Neural progenitor cell (in vitro differentiated cells): Measurements from ENCODE around the gene AFF1. TPM values are rescaled to one million over a fixed set of nuclear protein-coding genes. Genes with fewer than 3 reads are reported as not detected.

Source experiments
- DNase-seq: peaks from one replicate; pipeline ENCODE4 v3.0.0-alpha.2; 2016; ENCODE audit warnings: low spot score
- H2AFZ ChIP-seq: fragments of 200-600 bp; sonication (generic); replicated peaks from 2 replicates; pipeline ENCODE4 v1.6.1; 2016; ENCODE audit warnings: antibody characterized with exemption
- H3F3A ChIP-seq: fragments of 200-600 bp; sonication (generic); 2 replicates; pipeline ENCODE4 v1.6.1; 2016; ENCODE audit warnings: antibody characterized with exemption, low read depth
- H3K27ac ChIP-seq: fragments of 200-600 bp; sonication (generic); 2 replicates; pipeline ENCODE4 v1.5.1; 2016; ENCODE audit warnings: mild to moderate bottlenecking
- H3K27me3 ChIP-seq: fragments of 200-600 bp; sonication (generic); 2 replicates; pipeline ENCODE4 v1.6.1; 2016; ENCODE audit warnings: mild to moderate bottlenecking, moderate library complexity
- H3K36me3 ChIP-seq: fragments of 200-600 bp; sonication (generic); 2 replicates; pipeline ENCODE4 v1.5.1; 2016
- H3K4me1 ChIP-seq: fragments of 200-600 bp; sonication (generic); 2 replicates; pipeline ENCODE4 v1.6.1; 2016; ENCODE audit warnings: mixed run types
- H3K4me2 ChIP-seq: fragments of 200-600 bp; sonication (generic); 2 replicates; pipeline ENCODE4 v1.6.1; 2016
- H3K4me3 ChIP-seq: fragments of 200-600 bp; sonication (generic); 2 replicates; pipeline ENCODE4 v1.5.1; 2016
- H3K79me2 ChIP-seq: fragments of 200-600 bp; sonication (generic); 2 replicates; pipeline ENCODE4 v1.6.1; 2016; ENCODE audit warnings: low read depth
- H3K9ac ChIP-seq: fragments of 200-600 bp; sonication (generic); 2 replicates; pipeline ENCODE4 v1.6.1; 2016
- H3K9me3 ChIP-seq: fragments of 200-600 bp; sonication (generic); 2 replicates; pipeline ENCODE4 v1.5.1; 2016; ENCODE audit warnings: low read depth
- H4K20me1 ChIP-seq: fragments of 200-600 bp; sonication (generic); 2 replicates; pipeline ENCODE4 v1.6.1; 2016; ENCODE audit warnings: low read depth
- H3K27ac Mint-ChIP-seq: 3 replicates; pipeline ENCODE4 v1.8.0; 2021; ENCODE audit warnings: mixed read lengths
- H3K27me3 Mint-ChIP-seq: 2 replicates; pipeline ENCODE4 v1.8.0; 2022; ENCODE audit warnings: low read depth, mild to moderate bottlenecking, inconsistent platforms, moderate library complexity, mixed read lengths; ENCODE audit not compliant: insufficient read depth
- H3K36me3 Mint-ChIP-seq: 3 replicates; pipeline ENCODE4 v1.8.0; 2021; ENCODE audit warnings: mixed read lengths
- H3K4me1 Mint-ChIP-seq: 3 replicates; pipeline ENCODE4 v1.8.0; 2021; ENCODE audit warnings: mixed read lengths
- H3K4me3 Mint-ChIP-seq: 3 replicates; pipeline ENCODE4 v1.8.0; 2021; ENCODE audit warnings: mild to moderate bottlenecking, moderate library complexity, mixed read lengths
- H3K9me3 Mint-ChIP-seq: 3 replicates; pipeline ENCODE4 v1.8.0; 2020; ENCODE audit warnings: mixed read lengths
- EZH2 ChIP-seq: fragments of 200-600 bp; sonication (generic); IDR thresholded peaks from 2 replicates; pipeline ENCODE4 v1.6.1; 2017; ENCODE audit warnings: antibody characterized with exemption, mild to moderate bottlenecking, moderate library complexity
- EZH2phosphoT487 ChIP-seq: fragments of 200-600 bp; sonication (generic); IDR thresholded peaks from 2 replicates; pipeline ENCODE4 v1.6.1; 2017; ENCODE audit warnings: antibody characterized with exemption
- total RNA-seq: library from RNA; depleted of rRNA; stranded (reverse); fragments of >200 nt; gene quantifications from 2 replicates; pipeline ENCODE4 v1.2.3, GENCODE V29; 2015; ENCODE audit warnings: low replicate concordance
- TF ChIP-seq, protein P1 (sequence below): fragments of 200-600 bp; sonication (generic); IDR thresholded peaks from 2 replicates; pipeline ENCODE4 v1.5.1; 2017; ENCODE audit warnings: antibody characterized with exemption, mild to moderate bottlenecking

AFF1 gene
- total RNA-seq, 1 donor from 2014 or later: 29.0 TPM

DNA sequence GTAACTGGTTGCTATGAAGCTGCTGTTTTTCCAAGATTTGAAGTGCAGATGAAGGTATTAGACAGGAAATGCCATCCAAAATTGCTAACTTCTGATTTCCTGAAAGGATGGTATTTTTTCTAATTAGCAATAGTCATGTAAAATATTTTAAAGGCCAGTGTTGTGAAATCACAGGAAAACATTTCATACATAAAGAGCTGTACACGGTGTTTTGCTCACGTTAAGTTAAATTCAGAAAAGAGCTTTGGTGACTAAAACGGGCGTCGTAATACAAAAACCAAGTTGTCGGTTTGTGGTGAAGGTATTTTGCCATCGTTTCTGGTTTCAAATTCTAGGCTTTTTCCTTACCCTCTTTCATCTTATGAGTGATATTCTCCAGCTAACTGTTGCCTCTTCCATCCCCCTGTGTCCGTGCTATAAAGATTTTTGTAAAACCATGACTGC lies 39.8 kb downstream of the AFF1 start:
- Mint-ChIP-seq H3K27me3 (peaks cover 2% of the 10 kb centered on the region), H3K4me1 (peaks cover 12% of the 10 kb centered on the region), H3K4me3 (no peak overlapping the region), H3K27ac (no peak overlapping the region), H3K36me3 (no peaks in the 10 kb centered on the region), H3K9me3 (no peaks in the 10 kb centered on the region)
- no peak overlapping the region for H2AFZ ChIP-seq
- H3K27me3 ChIP-seq: no peaks in the 10 kb centered on the region
- no peak overlapping the region for H3K4me3 ChIP-seq
- H4K20me1 ChIP-seq: no peaks in the 10 kb centered on the region
- no peak overlapping the region for H3K4me2 ChIP-seq
- H3K36me3 ChIP-seq: no peaks in the 10 kb centered on the region
- H3K79me2 ChIP-seq: peaks cover 43% of the 10 kb centered on the region
- no peak for DNase-seq
- H3K4me1 ChIP-seq: peaks cover 17% of the 10 kb centered on the region
- no peaks in the 10 kb centered on the region for H3K9me3 ChIP-seq
- TF ChIP-seq, protein P1, sequence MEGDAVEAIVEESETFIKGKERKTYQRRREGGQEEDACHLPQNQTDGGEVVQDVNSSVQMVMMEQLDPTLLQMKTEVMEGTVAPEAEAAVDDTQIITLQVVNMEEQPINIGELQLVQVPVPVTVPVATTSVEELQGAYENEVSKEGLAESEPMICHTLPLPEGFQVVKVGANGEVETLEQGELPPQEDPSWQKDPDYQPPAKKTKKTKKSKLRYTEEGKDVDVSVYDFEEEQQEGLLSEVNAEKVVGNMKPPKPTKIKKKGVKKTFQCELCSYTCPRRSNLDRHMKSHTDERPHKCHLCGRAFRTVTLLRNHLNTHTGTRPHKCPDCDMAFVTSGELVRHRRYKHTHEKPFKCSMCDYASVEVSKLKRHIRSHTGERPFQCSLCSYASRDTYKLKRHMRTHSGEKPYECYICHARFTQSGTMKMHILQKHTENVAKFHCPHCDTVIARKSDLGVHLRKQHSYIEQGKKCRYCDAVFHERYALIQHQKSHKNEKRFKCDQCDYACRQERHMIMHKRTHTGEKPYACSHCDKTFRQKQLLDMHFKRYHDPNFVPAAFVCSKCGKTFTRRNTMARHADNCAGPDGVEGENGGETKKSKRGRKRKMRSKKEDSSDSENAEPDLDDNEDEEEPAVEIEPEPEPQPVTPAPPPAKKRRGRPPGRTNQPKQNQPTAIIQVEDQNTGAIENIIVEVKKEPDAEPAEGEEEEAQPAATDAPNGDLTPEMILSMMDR: no peak
- TF ChIP-seq EZH2: no peak
- no peak for TF ChIP-seq EZH2phosphoT487
- peaks cover 7% of the 10 kb centered on the region for H3F3A ChIP-seq
- H3K27ac ChIP-seq: no peak overlapping the region
- no peak overlapping the region for H3K9ac ChIP-seq

DNA sequence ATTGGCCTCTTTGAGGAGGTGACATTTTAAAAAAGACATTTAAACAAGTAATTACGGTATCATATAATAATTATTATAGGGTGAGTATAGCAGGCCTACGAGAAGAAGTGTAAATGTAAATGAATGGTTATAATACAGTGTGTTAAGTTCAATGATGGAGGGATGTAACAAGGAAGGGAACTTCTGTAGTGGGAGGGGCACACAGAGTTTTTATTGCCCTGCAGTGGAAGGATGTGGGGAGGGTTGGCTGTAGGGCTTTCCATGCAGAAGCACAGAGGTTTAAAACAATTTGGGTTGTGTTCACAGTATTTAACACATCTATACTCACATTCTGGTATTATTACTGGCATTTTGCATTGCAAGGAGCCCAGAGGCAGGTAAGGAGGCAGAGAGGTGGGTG lies 41.1 kb downstream of the AFF1 start:
- no peak for DNase-seq
- H3K9me3 Mint-ChIP-seq: no peaks in the 10 kb centered on the region
- Histone ChIP-seq H3K27me3 (no peaks in the 10 kb centered on the region), H3K27ac (no peak overlapping the region), H3K9ac (no peak overlapping the region), H3K4me3 (no peak overlapping the region), H3K79me2 (peaks cover 43% of the 10 kb centered on the region), H3F3A (peaks cover 1% of the 10 kb centered on the region), H4K20me1 (no peaks in the 10 kb centered on the region), H3K4me2 (no peak overlapping the region), H2AFZ (no peak overlapping the region), H3K9me3 (no peaks in the 10 kb centered on the region), H3K36me3 (no peaks in the 10 kb centered on the region), H3K4me1 (peaks cover 9% of the 10 kb centered on the region)
- no peak overlapping the region for H3K4me3 Mint-ChIP-seq
- no peak overlapping the region for H3K27ac Mint-ChIP-seq
- peaks cover 2% of the 10 kb centered on the region for H3K27me3 Mint-ChIP-seq
- H3K36me3 Mint-ChIP-seq: no peaks in the 10 kb centered on the region
- no peak for TF ChIP-seq EZH2
- no peak for TF ChIP-seq EZH2phosphoT487
- TF ChIP-seq, protein P1: no peak
- H3K4me1 Mint-ChIP-seq: peaks cover 8% of the 10 kb centered on the region

DNA sequence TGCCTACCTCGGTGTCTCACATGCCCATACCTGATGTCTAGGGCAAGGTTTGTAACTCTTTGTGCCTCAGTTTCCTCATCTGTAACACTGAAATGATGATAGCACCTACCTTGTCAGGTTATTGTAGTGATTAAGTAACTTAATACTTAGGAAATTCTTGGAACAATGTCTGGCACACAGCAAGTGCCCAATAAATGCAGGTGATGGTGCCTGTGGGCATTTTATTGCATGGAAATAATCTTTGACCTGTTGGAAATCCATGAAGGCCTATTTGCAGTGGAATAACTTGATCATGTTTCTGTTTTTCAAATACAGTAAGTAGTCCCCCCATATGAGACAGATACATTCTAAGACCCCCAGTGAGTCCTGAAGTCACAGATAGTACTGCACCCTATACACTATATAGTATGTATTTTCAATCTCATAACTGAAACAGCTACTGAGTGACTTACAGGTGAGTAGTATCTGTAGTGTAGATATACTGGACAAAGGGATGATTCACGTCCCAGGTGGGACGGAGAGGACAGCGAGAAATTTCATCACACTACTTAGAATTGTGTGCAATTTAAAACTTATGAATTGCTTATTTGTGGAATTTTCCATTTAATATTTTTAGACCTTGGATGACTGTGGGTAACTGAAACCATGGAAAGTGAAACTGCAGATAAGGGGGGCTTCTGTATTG lies 42.1 kb downstream of the AFF1 start:
- Histone ChIP-seq H3K9ac (no peak overlapping the region), H3K27me3 (no peaks in the 10 kb centered on the region), H3K36me3 (no peaks in the 10 kb centered on the region), H3K79me2 (peaks cover 43% of the 10 kb centered on the region), H3K9me3 (no peaks in the 10 kb centered on the region), H3K4me1 (peaks cover 7% of the 10 kb centered on the region), H4K20me1 (no peaks in the 10 kb centered on the region), H3K27ac (no peak overlapping the region), H3F3A (peaks cover 6% of the 10 kb centered on the region), H3K4me2 (no peak overlapping the region), H3K4me3 (no peak overlapping the region), H2AFZ (no peak overlapping the region)
- TF ChIP-seq EZH2phosphoT487: no peak
- TF ChIP-seq EZH2: no peak
- TF ChIP-seq, protein P1: no peak
- no peak for DNase-seq
- H3K4me3 Mint-ChIP-seq: no peak overlapping the region
- peaks cover 2% of the 10 kb centered on the region for H3K27me3 Mint-ChIP-seq
- peaks cover 11% of the 10 kb centered on the region for H3K4me1 Mint-ChIP-seq
- H3K9me3 Mint-ChIP-seq: peaks cover 4% of the 10 kb centered on the region
- H3K36me3 Mint-ChIP-seq: peaks cover 2% of the 10 kb centered on the region
- no peak overlapping the region for H3K27ac Mint-ChIP-seq
